ENCODE data around the gene ZNF846.

The ZNF846 gene

DNA sequence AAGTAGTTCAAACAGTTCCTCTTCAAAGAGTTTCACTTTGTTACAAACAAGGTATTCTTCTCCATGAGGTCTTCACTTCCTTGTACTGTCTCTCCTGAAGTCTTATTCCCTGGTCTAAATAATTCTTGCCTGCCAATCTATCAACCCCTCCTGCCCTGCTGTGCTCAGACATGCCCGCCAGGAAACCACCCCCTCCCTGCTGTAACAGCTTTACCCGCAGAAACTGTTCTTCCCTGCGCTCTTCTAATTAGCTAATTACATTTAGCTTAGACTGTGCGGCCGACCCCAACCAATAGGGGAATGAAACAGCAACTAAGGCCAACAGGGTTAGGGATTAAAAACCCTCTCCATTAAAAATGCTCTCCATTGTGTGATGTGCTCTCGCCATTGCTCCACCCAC lies 46.7 kb downstream of the ZNF846 start:
- TF ChIP-seq FOXM1 (IDR thresholded peaks at IDR 0.05; ENCODE audit: borderline replicate concordance), result no peak
- no peak for TF ChIP-seq CTBP1 (IDR thresholded peaks at IDR 0.05; ENCODE audit: borderline replicate concordance)
- no peak for TF ChIP-seq TARDBP (IDR thresholded peaks at IDR 0.05)
- no peak for TF ChIP-seq FOXA1 (IDR thresholded peaks at IDR 0.05)
- no peak for TF ChIP-seq SUZ12 (IDR thresholded peaks at IDR 0.05)
- TF ChIP-seq NFRKB (IDR thresholded peaks at IDR 0.05), result no peak
- TF ChIP-seq SP1 (IDR thresholded peaks at IDR 0.05), result no peak
- TF ChIP-seq FOXK2 (IDR thresholded peaks at IDR 0.05), result no peak
- no peak for TF ChIP-seq ARNT (IDR thresholded peaks at IDR 0.05)
- TF ChIP-seq L3MBTL2 (conservative IDR thresholded peaks at IDR 0.05), result no peak
- no peak for TF ChIP-seq ZNF384 (IDR thresholded peaks at IDR 0.05)
- TF ChIP-seq ELF4 (IDR thresholded peaks at IDR 0.05), result no peak
- TF ChIP-seq, protein P1, sequence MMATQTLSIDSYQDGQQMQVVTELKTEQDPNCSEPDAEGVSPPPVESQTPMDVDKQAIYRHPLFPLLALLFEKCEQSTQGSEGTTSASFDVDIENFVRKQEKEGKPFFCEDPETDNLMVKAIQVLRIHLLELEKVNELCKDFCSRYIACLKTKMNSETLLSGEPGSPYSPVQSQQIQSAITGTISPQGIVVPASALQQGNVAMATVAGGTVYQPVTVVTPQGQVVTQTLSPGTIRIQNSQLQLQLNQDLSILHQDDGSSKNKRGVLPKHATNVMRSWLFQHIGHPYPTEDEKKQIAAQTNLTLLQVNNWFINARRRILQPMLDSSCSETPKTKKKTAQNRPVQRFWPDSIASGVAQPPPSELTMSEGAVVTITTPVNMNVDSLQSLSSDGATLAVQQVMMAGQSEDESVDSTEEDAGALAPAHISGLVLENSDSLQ (IDR thresholded peaks at IDR 0.05), result no peak
- TF ChIP-seq HDGF (IDR thresholded peaks at IDR 0.05; ENCODE audit: borderline replicate concordance), result no peak
- TF ChIP-seq BHLHE40 (IDR thresholded peaks at IDR 0.05; ENCODE audit: borderline replicate concordance), result no peak
- no peak for TF ChIP-seq LEF1 (IDR thresholded peaks at IDR 0.05; ENCODE audit: borderline replicate concordance)
- ChIA-PET CTCF (no interaction called here), POLR2A (no interaction called here)
- DNase-seq (ENCODE audit: extremely low spot score), result no peak

DNA sequence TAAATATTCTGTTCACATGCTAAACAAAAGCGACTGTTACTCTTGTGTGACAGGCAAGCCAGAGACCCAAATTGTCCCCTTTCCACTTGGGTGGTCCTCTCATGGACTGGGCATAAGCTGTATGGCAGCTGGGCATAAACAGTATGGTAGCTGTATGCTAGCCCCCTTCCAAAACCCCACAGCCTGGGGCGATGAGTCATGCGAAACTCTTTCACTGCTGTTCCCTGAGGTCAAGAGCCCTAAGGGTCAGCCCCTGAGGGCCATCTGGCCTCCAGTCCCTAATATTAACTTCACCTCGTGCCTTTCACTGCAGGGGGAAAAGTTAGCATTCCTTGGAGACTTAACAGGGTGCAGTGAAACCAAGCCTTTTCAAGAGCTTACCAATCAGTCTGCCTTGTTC lies 48.0 kb downstream of the ZNF846 start:
- ChIA-PET POLR2A (no interaction called here), CTCF (no interaction called here)
- TF ChIP-seq SUZ12 (IDR thresholded peaks at IDR 0.05) (no peak), HDGF (IDR thresholded peaks at IDR 0.05; ENCODE audit: borderline replicate concordance) (no peak), CTBP1 (IDR thresholded peaks at IDR 0.05; ENCODE audit: borderline replicate concordance) (no peak), L3MBTL2 (conservative IDR thresholded peaks at IDR 0.05) (no peak), ARNT (IDR thresholded peaks at IDR 0.05) (no peak), SP1 (IDR thresholded peaks at IDR 0.05) (no peak), TARDBP (IDR thresholded peaks at IDR 0.05) (no peak), LEF1 (IDR thresholded peaks at IDR 0.05; ENCODE audit: borderline replicate concordance) (no peak), ELF4 (IDR thresholded peaks at IDR 0.05) (no peak), ZNF384 (IDR thresholded peaks at IDR 0.05) (no peak), NFRKB (IDR thresholded peaks at IDR 0.05) (no peak), FOXA1 (IDR thresholded peaks at IDR 0.05) (no peak), FOXK2 (IDR thresholded peaks at IDR 0.05) (no peak), FOXM1 (IDR thresholded peaks at IDR 0.05; ENCODE audit: borderline replicate concordance) (no peak), BHLHE40 (IDR thresholded peaks at IDR 0.05; ENCODE audit: borderline replicate concordance) (no peak)
- TF ChIP-seq, protein P1 (IDR thresholded peaks at IDR 0.05), result no peak
- no peak for DNase-seq (ENCODE audit: extremely low spot score)

DNA sequence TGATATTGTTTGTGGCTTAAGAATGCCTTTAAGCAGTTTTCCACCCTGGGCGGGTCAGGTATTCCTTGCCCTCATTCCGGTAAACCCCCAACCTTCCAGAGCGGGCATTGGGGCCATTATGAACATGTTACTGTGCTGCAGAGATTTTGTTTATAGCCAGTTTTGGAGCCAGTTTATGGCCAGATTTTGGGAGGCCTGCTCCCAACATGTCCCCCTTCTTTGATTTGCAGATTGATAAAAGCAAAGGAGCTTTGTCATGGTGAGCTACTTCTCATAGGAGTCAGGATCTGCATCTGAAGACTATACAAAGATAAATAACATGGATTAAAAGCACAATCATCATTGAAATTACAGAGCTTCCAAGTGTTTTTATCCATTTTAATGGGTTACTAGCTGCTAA lies 56.7 kb downstream of the ZNF846 start:
- no peak for TF ChIP-seq FOXA1 (IDR thresholded peaks at IDR 0.05)
- CTCF ChIA-PET, result no interaction called here
- POLR2A ChIA-PET, result no interaction called here
- no peak for DNase-seq (ENCODE audit: extremely low spot score)

DNA sequence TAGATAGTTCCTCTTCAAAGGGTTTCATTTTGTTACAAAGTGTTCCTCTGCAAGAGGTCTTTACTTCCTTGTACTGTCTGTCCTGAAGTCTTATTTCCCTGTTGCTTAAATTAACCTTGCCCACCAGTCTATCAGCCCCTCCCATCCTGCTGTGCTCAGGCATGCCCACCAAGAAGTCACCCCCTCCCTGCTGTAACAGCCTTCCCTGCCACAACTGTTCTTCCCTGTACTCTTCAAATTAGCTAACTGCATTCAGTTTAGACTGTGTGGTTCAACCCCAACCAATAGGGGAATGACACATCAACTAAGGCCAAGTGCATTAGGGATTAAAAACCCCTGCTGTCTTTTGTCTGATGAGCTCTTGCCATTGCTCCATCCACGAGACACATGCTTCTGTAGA lies 59.2 kb downstream of the ZNF846 start:
- no peak for TF ChIP-seq ZNF384 (IDR thresholded peaks at IDR 0.05)
- TF ChIP-seq L3MBTL2 (conservative IDR thresholded peaks at IDR 0.05), result no peak
- TF ChIP-seq ELF4 (IDR thresholded peaks at IDR 0.05), result no peak
- TF ChIP-seq FOXK2 (IDR thresholded peaks at IDR 0.05), result no peak
- TF ChIP-seq, protein P1 (IDR thresholded peaks at IDR 0.05), result no peak
- no peak for TF ChIP-seq BHLHE40 (IDR thresholded peaks at IDR 0.05; ENCODE audit: borderline replicate concordance)
- no peak for TF ChIP-seq CTBP1 (IDR thresholded peaks at IDR 0.05; ENCODE audit: borderline replicate concordance)
- no peak for TF ChIP-seq NFRKB (IDR thresholded peaks at IDR 0.05)
- TF ChIP-seq TARDBP (IDR thresholded peaks at IDR 0.05), result no peak
- no peak for TF ChIP-seq FOXA1 (IDR thresholded peaks at IDR 0.05)
- TF ChIP-seq ARNT (IDR thresholded peaks at IDR 0.05), result no peak
- no peak for TF ChIP-seq FOXM1 (IDR thresholded peaks at IDR 0.05; ENCODE audit: borderline replicate concordance)
- TF ChIP-seq SUZ12 (IDR thresholded peaks at IDR 0.05), result no peak
- no peak for TF ChIP-seq LEF1 (IDR thresholded peaks at IDR 0.05; ENCODE audit: borderline replicate concordance)
- TF ChIP-seq SP1 (IDR thresholded peaks at IDR 0.05), result no peak
- TF ChIP-seq HDGF (IDR thresholded peaks at IDR 0.05; ENCODE audit: borderline replicate concordance), result no peak
- POLR2A ChIA-PET, result no interaction called here
- CTCF ChIA-PET, result no interaction called here
- no peak for DNase-seq (ENCODE audit: extremely low spot score)

DNA sequence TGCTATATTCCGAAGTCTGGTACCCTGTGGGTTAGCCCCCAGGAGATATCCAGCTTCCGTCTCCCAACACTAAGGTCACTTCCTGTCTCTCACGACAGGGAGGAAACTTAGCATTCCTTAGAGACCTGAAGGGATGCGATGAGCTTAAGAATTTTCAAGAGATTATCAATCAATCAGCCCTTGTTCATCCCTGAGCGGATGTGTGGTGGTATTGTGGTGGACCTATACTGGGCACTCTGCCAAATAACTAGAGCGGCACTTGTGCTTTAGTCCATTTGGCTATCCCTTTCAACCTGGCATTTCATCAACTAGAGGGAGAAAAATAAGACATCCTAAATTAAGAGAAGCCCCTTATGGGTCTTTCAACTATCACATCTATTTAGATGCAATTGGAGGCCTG lies 62.7 kb downstream of the ZNF846 start:
- ChIA-PET POLR2A (no interaction called here), CTCF (no interaction called here)
- no peak for DNase-seq (ENCODE audit: extremely low spot score)
- TF ChIP-seq BHLHE40 (IDR thresholded peaks at IDR 0.05; ENCODE audit: borderline replicate concordance), result no peak
- no peak for TF ChIP-seq NFRKB (IDR thresholded peaks at IDR 0.05)
- TF ChIP-seq, protein P1 (IDR thresholded peaks at IDR 0.05), result no peak
- no peak for TF ChIP-seq LEF1 (IDR thresholded peaks at IDR 0.05; ENCODE audit: borderline replicate concordance)
- TF ChIP-seq HDGF (IDR thresholded peaks at IDR 0.05; ENCODE audit: borderline replicate concordance), result no peak
- TF ChIP-seq TARDBP (IDR thresholded peaks at IDR 0.05), result no peak
- TF ChIP-seq ARNT (IDR thresholded peaks at IDR 0.05), result no peak
- TF ChIP-seq FOXA1 (IDR thresholded peaks at IDR 0.05), result no peak
- TF ChIP-seq CTBP1 (IDR thresholded peaks at IDR 0.05; ENCODE audit: borderline replicate concordance), result no peak
- TF ChIP-seq ELF4 (IDR thresholded peaks at IDR 0.05), result no peak
- no peak for TF ChIP-seq ZNF384 (IDR thresholded peaks at IDR 0.05)

DNA sequence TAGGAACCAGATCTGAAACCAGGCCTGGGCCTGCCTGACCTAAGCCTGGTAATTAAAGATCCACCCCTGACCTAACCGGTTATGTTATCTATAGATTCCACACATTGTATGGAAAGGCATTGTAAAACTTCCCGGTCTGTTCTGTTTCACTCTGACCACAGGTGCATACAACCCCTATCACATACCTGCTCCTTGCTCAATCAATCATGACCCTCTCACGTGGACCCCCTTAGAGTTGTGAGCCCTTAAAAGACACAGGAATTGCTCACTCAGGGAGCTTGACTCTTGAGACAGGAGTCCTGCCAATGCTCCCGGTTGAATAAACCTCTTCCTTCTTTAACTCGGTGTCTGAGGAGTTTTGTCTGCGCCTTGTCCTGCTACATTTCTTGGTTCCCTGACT lies 66.4 kb downstream of the ZNF846 start:
- TF ChIP-seq ELF4 (IDR thresholded peaks at IDR 0.05), result no peak
- no peak for TF ChIP-seq TARDBP (IDR thresholded peaks at IDR 0.05)
- TF ChIP-seq CTBP1 (IDR thresholded peaks at IDR 0.05; ENCODE audit: borderline replicate concordance), result no peak
- POLR2A ChIA-PET, result no interaction called here
- no peak for DNase-seq (ENCODE audit: extremely low spot score)
- CTCF ChIA-PET, result no interaction called here
